ENCODE measurements around the gene ZNF132.

- TF ChIP-seq CTCF (IDR thresholded peaks at IDR 0.05) (no peak), POLR2AphosphoS5 (IDR thresholded peaks at IDR 0.05) (no peak)
Observed at GRCh38 chr19:58482372-58482771, 42.4 kb upstream of the ZNF132 start.

Data from gastroesophageal sphincter (tissue), 3 donors.